ENCODE data around the gene TPRG1L.
"Not testable (repeated sequence)": the region's sequence is repeated elsewhere in the genome, so short reads cannot be mapped to it uniquely, and the experiment has no call there.

TPRG1L gene

GRCh38 chr1:3624200-3625136 lies at the start of gene TPRG1L:
TSS of gene TPRG1L (plus strand) at chr1:3625015. CDS start at chr1:3625073, 58 bp downstream.
- DNase-seq (ENCODE audit: low spot score) = peak; percentile 97

DNA sequence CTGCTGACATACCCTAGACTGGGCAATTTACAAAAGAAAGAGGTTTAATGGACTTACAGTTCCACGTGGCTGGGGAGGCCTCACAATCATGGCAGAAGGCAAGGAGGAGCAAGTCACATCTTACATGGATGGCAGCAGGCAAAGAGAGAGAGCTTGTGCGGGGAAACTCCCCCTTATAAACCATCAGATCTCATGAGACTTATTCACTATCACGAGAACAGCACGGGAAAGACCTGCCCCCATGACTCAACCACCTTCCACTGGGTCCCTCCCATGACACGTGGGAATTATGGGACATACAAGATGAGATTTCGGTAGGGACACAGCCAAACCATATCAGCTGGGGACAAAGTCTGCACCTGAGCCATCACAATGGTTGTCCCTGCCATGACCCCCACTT lies 49.3 kb upstream of the TPRG1L start:
- DNase-seq (ENCODE audit: low spot score) = not testable (repeated sequence)

- no peak for DNase-seq (ENCODE audit: low spot score)
These were observed 48.8 kb upstream of the TPRG1L start for GRCh38 chr1:3575993-3576392.

DNA sequence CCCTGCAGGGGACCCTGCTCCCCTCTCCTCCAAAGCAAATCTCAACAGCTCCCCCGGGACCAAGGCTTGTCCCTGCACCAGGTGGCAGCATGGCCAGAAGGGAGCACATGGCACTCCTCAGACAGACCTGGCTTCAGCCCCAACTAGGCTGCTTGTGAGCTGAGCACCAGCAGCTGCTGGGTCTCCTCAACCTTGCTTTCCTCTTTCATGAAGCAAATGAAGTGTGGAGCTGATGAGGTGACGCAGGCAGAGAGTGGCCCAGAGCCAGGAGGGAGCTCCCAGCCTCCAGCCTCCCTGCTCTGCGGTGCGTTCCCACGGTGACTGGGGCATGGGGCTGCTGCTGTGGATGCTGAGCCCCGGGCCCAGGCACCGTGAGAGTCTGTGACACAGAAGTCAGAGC lies 47.5 kb upstream of the TPRG1L start:
- no peak for DNase-seq (ENCODE audit: low spot score)

GRCh38 chr1:3577711-3578432 lies 46.9 kb upstream of the TPRG1L start:
- DNase-seq (ENCODE audit: low spot score) = no peak

- no peak for DNase-seq (ENCODE audit: low spot score)
These were observed 46.4 kb upstream of the TPRG1L start for GRCh38 chr1:3578433-3578805.

- DNase-seq (ENCODE audit: low spot score) = no peak
These were observed 45.9 kb upstream of the TPRG1L start for GRCh38 chr1:3578906-3579305.

- DNase-seq (ENCODE audit: low spot score) = no peak
These were observed 45.2 kb upstream of the TPRG1L start for GRCh38 chr1:3579626-3580025.

GRCh38 chr1:3580231-3580630 lies 44.6 kb upstream of the TPRG1L start:
- DNase-seq (ENCODE audit: low spot score) = no peak

GRCh38 chr1:3581296-3582036 lies 43.3 kb upstream of the TPRG1L start:
- DNase-seq (ENCODE audit: low spot score) = no peak

- DNase-seq (ENCODE audit: low spot score) = not testable (repeated sequence)
These were observed 41.1 kb upstream of the TPRG1L start for GRCh38 chr1:3583751-3584150.

- no peak for DNase-seq (ENCODE audit: low spot score)
These were observed 39.9 kb upstream of the TPRG1L start for GRCh38 chr1:3584915-3585314.

DNA sequence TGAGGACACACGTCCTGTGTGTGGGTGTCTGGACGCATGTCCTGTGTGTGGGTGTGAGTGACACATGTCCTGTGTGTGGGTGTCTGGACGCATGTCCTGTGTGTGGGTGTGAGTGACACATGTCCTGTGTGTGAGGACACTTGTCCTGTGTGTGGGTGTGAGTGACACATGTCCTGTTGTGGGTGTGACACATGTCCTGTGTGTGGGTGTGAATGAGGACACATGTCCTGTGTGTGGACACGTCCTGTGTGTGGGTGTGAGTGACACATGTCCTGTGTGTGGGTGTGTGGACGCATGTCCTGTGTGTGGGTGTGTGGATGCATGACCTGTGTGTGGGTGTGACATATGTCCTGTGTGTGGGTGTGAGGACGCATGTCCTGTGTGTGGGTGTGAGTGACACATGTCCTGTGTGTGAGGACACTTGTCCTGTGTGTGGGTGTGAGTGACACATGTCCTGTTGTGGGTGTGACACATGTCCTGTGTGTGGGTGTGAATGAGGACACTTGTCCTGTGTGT lies 39.4 kb upstream of the TPRG1L start:
- not testable (repeated sequence) for DNase-seq (ENCODE audit: low spot score)

DNA sequence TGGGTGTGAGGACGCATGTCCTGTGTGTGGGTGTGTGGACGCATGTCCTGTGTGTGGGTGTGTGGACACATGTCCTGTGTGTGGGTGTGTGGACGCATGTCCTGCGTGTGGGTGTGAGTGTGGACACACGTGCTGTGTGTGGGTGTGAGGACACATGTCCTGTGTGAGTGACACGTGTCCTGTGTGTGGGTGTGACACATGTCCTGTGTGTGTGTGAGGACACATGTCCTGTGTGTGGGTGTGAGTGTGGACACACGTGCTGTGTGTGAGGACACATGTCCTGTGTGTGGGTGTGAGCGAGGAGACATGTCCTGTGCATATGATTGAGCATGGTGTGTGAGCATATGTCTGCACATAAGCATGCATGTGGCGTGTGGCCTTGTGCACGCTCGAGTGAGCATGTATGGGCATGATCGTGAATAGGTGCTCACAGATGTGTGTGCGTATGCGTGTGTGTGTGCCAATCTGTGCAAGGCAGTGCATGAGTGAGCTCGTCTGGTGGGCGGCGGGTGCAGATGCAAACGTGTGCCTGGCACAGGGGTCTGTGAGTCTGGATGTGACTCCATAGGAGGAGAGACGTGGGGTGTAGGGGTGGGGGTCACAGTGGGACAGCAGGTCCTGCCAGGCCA lies 38.8 kb upstream of the TPRG1L start:
- no peak for DNase-seq (ENCODE audit: low spot score)

- no peak for DNase-seq (ENCODE audit: low spot score)
These were observed 37.6 kb upstream of the TPRG1L start for GRCh38 chr1:3586986-3587759.

DNA sequence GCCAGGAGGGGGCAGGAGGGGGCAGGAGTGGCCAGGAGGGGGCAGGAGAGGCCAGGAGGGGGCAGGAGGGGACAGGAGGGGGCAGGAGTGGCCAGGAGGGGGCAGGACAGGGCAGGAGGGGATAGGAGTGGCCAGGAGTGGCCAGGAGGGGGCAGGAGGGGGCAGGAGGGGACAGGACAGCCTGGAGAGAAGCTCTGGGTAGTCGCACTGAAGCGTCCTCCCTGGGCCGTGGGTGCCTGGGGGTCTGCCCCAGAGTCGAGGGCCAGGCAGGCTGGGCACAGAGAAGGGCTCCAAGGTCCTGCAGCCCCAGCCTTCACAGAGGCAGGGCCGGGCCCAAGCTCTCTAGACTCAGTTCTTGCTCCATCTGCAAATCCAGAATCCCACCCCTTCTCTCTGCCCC lies 36.4 kb upstream of the TPRG1L start:
- no peak for DNase-seq (ENCODE audit: low spot score)

DNA sequence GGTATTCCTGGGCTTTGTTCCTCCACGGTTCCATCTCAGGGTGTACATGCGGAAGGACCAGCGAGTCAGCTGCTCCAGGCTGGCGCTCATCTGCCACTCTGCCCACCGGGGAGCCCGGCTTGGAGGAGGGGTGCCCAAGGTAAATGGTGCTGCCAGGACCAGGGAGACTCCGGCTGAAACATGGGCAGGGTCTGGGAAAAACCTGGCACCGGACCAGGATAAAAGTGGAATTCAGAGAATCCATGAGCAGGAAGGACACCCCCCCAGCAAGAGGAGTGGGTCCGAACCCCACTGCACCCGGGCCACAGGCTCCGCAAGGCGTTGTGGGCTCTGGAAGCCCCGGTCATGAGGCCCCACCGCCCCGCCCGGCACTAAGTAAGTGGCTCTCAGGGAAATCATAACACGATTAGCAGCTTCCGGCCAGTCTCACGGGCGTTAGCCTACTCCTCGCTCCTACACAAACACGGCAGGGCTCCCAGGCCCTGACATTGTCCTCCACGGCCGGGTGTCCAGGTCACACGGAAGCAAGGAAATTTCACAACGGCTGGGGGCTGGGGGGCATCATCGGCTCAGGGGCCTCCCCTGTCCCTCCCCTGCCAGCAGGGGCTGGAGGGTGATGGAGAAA lies 34.6 kb upstream of the TPRG1L start:
- no peak for DNase-seq (ENCODE audit: low spot score)

GRCh38 chr1:3590951-3591865 lies 33.6 kb upstream of the TPRG1L start:
- DNase-seq (ENCODE audit: low spot score) = no peak

- no peak for DNase-seq (ENCODE audit: low spot score)
These were observed 31.5 kb upstream of the TPRG1L start for GRCh38 chr1:3593334-3593733.

All from LoVo (cell line).